Brain microvascular endothelial cell (primary cell): ENCODE data around the gene DLGAP4.
A peak's percentile ranks its signal among the peaks of the same experiment; 100 is the strongest.

ENCODE experiments used
- DNase-seq: peaks from one replicate; pipeline ENCODE4 v3.0.0-alpha.2; 2020
- H3K27ac ChIP-seq: fragments of 250-450 bp; sonication (Bioruptor Pico); 2 replicates; pipeline ENCODE4 v1.5.1; 2020; ENCODE audit warnings: mild to moderate bottlenecking, moderate library complexity
- H3K27me3 ChIP-seq: fragments of 250-450 bp; sonication (Bioruptor Pico); replicated peaks from 2 replicates; pipeline ENCODE4 v1.5.1; 2020; ENCODE audit warnings: mild to moderate bottlenecking
- H3K36me3 ChIP-seq: fragments of 250-450 bp; sonication (Bioruptor Pico); replicated peaks from 2 replicates; pipeline ENCODE4 v1.5.1; 2020; ENCODE audit warnings: mild to moderate bottlenecking
- H3K4me3 ChIP-seq: 2 replicates; pipeline ENCODE4 v1.5.1; 2011; ENCODE audit warnings: low read depth, mild to moderate bottlenecking, control low read depth, low read length, moderate library complexity
- in situ Hi-C: cut with HindIII; loops from 2 replicates; pipeline ENCODE4 v1.10.0; 2017; ENCODE audit warnings: low sequenced_read_pairs, low pct_ligation_motif_present
- TF ChIP-seq, protein P1 (sequence below): IDR thresholded peaks from 2 replicates; pipeline ENCODE4 v1.5.1; 2011; ENCODE audit warnings: low read depth, mild to moderate bottlenecking, moderate library complexity, low read length, control low read depth, inconsistent platforms; ENCODE audit errors: missing control alignments

DLGAP4 gene

GRCh38 chr20:36390719-36391415 lies 84.7 kb downstream of the DLGAP4 start:
- in situ Hi-C loops = no loop called here
- DNase-seq = no peak

GRCh38 chr20:36391456-36391855 lies 85.3 kb downstream of the DLGAP4 start:
- Histone ChIP-seq H3K4me3 (no peak overlapping the region), H3K27ac (no peak overlapping the region), H3K27me3 (no peaks in the 10 kb centered on the region), H3K36me3 (no peaks in the 10 kb centered on the region)
- DNase-seq = peak; percentile 18
- TF ChIP-seq, protein P1, sequence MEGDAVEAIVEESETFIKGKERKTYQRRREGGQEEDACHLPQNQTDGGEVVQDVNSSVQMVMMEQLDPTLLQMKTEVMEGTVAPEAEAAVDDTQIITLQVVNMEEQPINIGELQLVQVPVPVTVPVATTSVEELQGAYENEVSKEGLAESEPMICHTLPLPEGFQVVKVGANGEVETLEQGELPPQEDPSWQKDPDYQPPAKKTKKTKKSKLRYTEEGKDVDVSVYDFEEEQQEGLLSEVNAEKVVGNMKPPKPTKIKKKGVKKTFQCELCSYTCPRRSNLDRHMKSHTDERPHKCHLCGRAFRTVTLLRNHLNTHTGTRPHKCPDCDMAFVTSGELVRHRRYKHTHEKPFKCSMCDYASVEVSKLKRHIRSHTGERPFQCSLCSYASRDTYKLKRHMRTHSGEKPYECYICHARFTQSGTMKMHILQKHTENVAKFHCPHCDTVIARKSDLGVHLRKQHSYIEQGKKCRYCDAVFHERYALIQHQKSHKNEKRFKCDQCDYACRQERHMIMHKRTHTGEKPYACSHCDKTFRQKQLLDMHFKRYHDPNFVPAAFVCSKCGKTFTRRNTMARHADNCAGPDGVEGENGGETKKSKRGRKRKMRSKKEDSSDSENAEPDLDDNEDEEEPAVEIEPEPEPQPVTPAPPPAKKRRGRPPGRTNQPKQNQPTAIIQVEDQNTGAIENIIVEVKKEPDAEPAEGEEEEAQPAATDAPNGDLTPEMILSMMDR = no peak
- in situ Hi-C loops = no loop called here

More at GRCh38 chr20:36390719-36391415, 84.7 kb downstream of the DLGAP4 start:
- TF ChIP-seq, protein P1 = no peak
- no peaks in the 10 kb centered on the region for H3K27me3 ChIP-seq
- H3K4me3 ChIP-seq = no peak overlapping the region
- H3K36me3 ChIP-seq = no peaks in the 10 kb centered on the region
- H3K27ac ChIP-seq = no peak overlapping the region

DNA sequence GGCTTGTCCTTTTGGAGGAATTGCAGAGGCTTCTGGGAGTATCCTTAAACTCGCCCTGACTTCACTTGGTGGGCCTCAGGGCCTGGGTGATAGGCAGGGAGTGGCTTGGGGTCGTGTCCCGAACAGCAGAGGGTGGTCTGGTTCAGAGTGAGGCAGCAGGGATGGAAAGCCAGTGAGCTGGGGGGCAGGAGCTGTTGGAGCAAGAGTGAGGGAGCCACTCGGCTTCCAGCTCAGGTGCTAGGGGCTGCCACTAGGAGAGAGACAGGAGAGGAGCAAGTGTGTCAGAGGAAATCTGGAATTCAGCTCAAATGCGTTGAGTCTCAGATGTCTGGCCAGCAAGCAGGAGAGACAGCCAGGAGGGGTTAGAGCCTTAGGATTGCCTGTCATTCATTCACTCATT lies 85.8 kb downstream of the DLGAP4 start:
- H3K27me3 ChIP-seq = no peaks in the 10 kb centered on the region
- no peaks in the 10 kb centered on the region for H3K36me3 ChIP-seq
- DNase-seq = no peak
- in situ Hi-C loops = no loop called here
- TF ChIP-seq, protein P1 = no peak
- no peak overlapping the region for H3K27ac ChIP-seq
- H3K4me3 ChIP-seq = no peak overlapping the region

DNA sequence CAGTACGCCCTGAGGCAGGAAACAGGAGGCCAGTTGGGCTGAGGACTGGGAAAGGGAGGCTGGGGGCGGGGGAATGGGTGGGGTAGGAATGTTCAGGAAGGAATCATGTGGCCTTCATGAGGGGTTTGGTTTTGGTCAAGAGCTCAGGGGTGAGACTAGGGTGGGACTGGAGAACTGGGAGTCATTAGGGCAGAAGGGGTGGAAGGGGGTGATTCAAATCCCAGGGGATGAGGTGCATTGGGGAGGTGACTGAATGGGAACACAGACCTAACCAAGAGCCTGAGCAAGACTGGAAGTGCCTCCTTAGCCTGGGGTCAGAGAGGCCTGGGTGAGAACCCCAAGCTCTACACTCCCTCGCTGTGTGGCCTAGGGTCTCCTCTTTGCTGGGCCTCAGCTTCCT lies 86.8 kb downstream of the DLGAP4 start:
- in situ Hi-C loops = no loop called here
- DNase-seq = no peak
- no peak overlapping the region for H3K4me3 ChIP-seq
- TF ChIP-seq, protein P1 = no peak
- H3K27ac ChIP-seq = no peak overlapping the region
- no peaks in the 10 kb centered on the region for H3K36me3 ChIP-seq
- no peaks in the 10 kb centered on the region for H3K27me3 ChIP-seq

GRCh38 chr20:36394340-36394965 lies 88.3 kb downstream of the DLGAP4 start:
- DNase-seq = no peak
- no peak overlapping the region for H3K27ac ChIP-seq
- H3K4me3 ChIP-seq = no peak overlapping the region
- TF ChIP-seq, protein P1 = no peak
- in situ Hi-C loops = no loop called here
- H3K36me3 ChIP-seq = no peaks in the 10 kb centered on the region
- no peaks in the 10 kb centered on the region for H3K27me3 ChIP-seq

DNA sequence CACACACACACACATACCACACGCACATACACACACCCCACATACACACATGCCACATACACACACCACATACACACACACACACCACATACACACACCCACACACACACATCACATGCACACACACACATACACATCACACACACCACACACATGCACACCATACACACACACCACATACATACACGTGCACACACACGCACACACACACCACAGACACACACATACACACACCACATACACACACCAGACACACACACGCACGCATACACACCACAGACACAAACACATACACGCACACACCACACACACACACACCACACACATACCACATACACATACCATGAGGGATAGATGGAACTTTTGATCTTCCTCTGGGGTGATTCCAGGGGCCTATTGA lies 90.2 kb downstream of the DLGAP4 start:
- H3K4me3 ChIP-seq = no peak overlapping the region
- no peak overlapping the region for H3K27ac ChIP-seq
- peaks cover 6% of the 10 kb centered on the region for H3K27me3 ChIP-seq
- no peaks in the 10 kb centered on the region for H3K36me3 ChIP-seq
- TF ChIP-seq, protein P1 = no peak
- in situ Hi-C loops = no loop called here
- DNase-seq = no peak
